Right lobe of liver (tissue), 6 donors: ENCODE measurements around the gene LDB2. TPM values are rescaled to one million over a fixed set of nuclear protein-coding genes. Genes with fewer than 3 reads are reported as not detected.

ENCODE experiments used
- ATAC-seq, 4 donors: fragments of 200-7000 bp; cut with Tn5 transposase; one replicate each; pipeline ENCODE4 v1.9.1; 2020; ENCODE audit warnings: mild to moderate bottlenecking in 4 of 4, moderate library complexity in 4 of 4
- DNase-seq, 3 donors: peaks; one replicate each; pipeline ENCODE4 v3.0.0-alpha.2; 2020
- H3K27ac ChIP-seq, 3 donors: fragments of 200-600 bp; one replicate each; pipeline ENCODE4 v1.8.0; 2022
- H3K27me3 ChIP-seq, 2 donors: fragments of 200-600 bp; one replicate each; pipeline ENCODE4 v1.8.0; 2022
- H3K36me3 ChIP-seq, 4 donors: fragments of 200-600 bp; sonication (generic) in 1 of 4; one replicate each; pipeline versions ENCODE4 v1.5.1 to v1.8.0; 2017 to 2022; ENCODE audit warnings: control low read depth in 1 of 4
- H3K4me1 ChIP-seq, 4 donors: fragments of 200-600 bp; sonication (generic) in 1 of 4; one replicate each; pipeline versions ENCODE4 v1.5.1 to v1.8.0; 2017 to 2022; ENCODE audit warnings: control low read depth in 1 of 4
- H3K4me3 ChIP-seq, 3 donors: fragments of 200-600 bp; one replicate each; pipeline ENCODE4 v1.8.0; 2022
- H3K9me3 ChIP-seq, 4 donors: fragments of 200-600 bp; sonication (generic) in 1 of 4; one replicate each; pipeline versions ENCODE4 v1.5.1 to v1.8.0; 2017 to 2022; ENCODE audit warnings: control low read depth in 1 of 4
- CTCF ChIP-seq, 4 donors: fragments of 200-600 bp in 3 of 4; fragments of 450-650 bp in 1 of 4; IDR thresholded peaks; one replicate each; pipeline versions ENCODE4 v1.5.1 to v1.8.0; 2016 to 2022; ENCODE audit warnings: antibody characterized with exemption in 4 of 4, mild to moderate bottlenecking in 2 of 4
- POLR2A ChIP-seq: fragments of 450-650 bp; IDR thresholded peaks from one replicate; pipeline ENCODE4 v1.6.1; 2017; ENCODE audit warnings: antibody characterized with exemption, mild to moderate bottlenecking
- WGBS: methylation state at CpG from one replicate; pipeline ENCODE4 v1.1.6; 2018; ENCODE audit warnings: low coverage, low lambda C conversion rate; ENCODE audit not compliant: insufficient coverage; ENCODE audit errors: missing lambda C conversion rate; 5-methylcytosine and 5-hydroxymethylcytosine counted together
- intact Hi-C, 2 donors: fragments of 100-400 bp; cut with DNase I; formaldehyde crosslinking; loops; one replicate each; pipeline versions ENCODE4 v1.11.2 to v1.14.1; 2022
- total RNA-seq, 6 experiments: library from RNA; depleted of rRNA in 2 of 6; stranded (reverse); fragments of >200 nt in 2 of 6; fragmentation: NEBNext Ultra II Directional in 3 of 6; extraction: Animal tissue kit (Norgen Biotek cat#: 25700) in 3 of 6; gene quantifications; one replicate each; pipeline versions ENCODE4 v1.1.0 to v1.2.4, GENCODE V29; 2016 to 2023
- donor health status: DM: no; HTN: yes; CAD: no.
- donor health status: DM: no; HTN: no; CAD: no.
- donor health status: DM: no; HTN: no; CAD: no.
- donor health status: DM: no; HTN: yes; CAD: no.
- donor health status: DM: no; HTN: yes; CAD: no.

Gene LDB2
- total RNA-seq, 6 experiments from 2014 or later = 11.4 to 26.6 (median 17.3) TPM

- Histone ChIP-seq H3K9me3 (no peaks in the 10 kb centered on the region), H3K36me3 (no peaks in the 10 kb centered on the region), H3K27me3 (no peaks in the 10 kb centered on the region), H3K4me1 (no peaks in the 10 kb centered on the region), H3K4me3 (no peak overlapping the region), H3K27ac (peak overlapping the region in 1 of 3 donors; percentile 4)
- ATAC-seq (peak in 3 of 4 donors; percentile 22 to 48 (median 45)), DNase-seq (no peak)
- WGBS = 50% methylated on average over 6 of the region's 6 CpGs
- intact Hi-C loops = no loop called here
- no peak for TF ChIP-seq CTCF (IDR thresholded peaks at IDR 0.05)
- no peak for TF ChIP-seq POLR2A
These were observed 214.3 kb downstream of the LDB2 start for GRCh38 chr4:16684097-16684496.

DNA sequence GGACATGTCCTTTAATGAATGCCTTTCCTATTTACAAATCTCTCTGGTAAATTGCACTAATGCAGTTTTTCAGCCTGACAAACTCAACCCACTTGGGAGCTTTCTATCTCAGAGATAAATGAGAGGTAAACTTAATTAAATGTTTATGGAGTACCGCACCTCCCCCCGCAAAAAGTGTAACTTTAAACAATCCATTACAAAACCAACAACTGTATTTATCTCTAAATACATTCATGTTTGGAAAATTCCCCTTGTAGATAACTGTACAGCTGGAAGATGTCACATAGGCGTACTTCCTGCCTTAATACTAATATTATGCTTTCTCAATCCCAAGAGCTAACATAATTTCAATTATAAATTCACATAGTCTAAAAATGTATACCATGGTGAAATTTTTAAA, 215.5 kb downstream of the LDB2 start:
- H3K9me3 ChIP-seq = no peaks in the 10 kb centered on the region
- DNase-seq (no peak), ATAC-seq (no peak)
- H3K4me1 ChIP-seq = no peaks in the 10 kb centered on the region
- no peaks in the 10 kb centered on the region for H3K36me3 ChIP-seq
- no peak overlapping the region for H3K27ac ChIP-seq
- intact Hi-C loops = no loop called here
- no peak overlapping the region for H3K4me3 ChIP-seq
- TF ChIP-seq POLR2A (no peak), CTCF (IDR thresholded peaks at IDR 0.05) (no peak)
- H3K27me3 ChIP-seq = no peaks in the 10 kb centered on the region
- WGBS = 59% methylated on average over 3 of the region's 3 CpGs

DNA sequence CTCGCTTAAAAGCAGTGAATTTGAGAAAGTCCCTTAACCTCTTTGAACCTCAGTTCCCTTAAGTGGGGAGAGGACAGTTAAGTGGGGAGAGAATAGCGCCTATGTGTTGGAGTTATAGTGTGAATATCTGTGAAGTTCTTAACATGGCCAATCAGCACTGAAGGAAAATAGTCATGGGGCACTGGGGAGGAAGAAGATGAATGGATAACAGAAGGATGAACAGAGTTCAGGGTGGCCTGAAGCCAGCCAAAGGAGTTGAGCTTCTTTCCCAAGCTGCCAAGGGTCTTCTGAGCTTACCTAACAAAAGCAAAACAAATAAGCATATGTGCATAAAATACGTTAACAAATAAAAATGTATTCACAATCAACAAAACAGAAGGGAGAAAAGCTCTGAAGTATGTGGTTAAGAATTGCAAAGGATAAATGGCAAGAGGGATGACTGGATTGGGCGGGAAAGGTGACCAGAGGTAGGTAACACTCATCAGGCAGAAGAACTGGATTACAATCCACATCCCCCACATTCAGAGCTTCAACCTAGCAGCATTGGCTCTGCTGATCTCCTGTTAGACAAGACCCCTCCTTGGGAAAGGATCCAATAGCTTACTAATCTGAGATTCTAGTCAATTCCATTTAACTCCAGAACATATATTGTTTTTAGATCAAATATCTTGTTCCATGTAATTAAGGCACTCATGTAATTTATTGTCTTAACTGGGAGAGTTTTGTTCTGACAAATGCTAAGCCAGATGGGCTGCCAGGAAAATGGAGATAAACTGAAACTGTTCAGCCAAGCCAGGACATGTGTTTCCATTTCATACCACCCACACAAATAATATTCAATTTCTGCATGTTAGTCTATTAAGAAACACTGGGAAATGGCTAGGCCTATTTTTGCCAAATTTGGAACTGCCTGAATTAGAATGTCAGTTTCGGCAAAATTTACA, 221.2 kb downstream of the LDB2 start:
- 70% methylated on average over 5 of the region's 5 CpGs for WGBS
- ATAC-seq (no peak), DNase-seq (no peak)
- TF ChIP-seq POLR2A = no peak
- Histone ChIP-seq H3K27me3 (no peaks in the 10 kb centered on the region), H3K4me3 (no peak overlapping the region), H3K27ac (no peak overlapping the region), H3K4me1 (no peaks in the 10 kb centered on the region), H3K36me3 (no peaks in the 10 kb centered on the region), H3K9me3 (no peaks in the 10 kb centered on the region)
- intact Hi-C loops = no loop called here

DNA sequence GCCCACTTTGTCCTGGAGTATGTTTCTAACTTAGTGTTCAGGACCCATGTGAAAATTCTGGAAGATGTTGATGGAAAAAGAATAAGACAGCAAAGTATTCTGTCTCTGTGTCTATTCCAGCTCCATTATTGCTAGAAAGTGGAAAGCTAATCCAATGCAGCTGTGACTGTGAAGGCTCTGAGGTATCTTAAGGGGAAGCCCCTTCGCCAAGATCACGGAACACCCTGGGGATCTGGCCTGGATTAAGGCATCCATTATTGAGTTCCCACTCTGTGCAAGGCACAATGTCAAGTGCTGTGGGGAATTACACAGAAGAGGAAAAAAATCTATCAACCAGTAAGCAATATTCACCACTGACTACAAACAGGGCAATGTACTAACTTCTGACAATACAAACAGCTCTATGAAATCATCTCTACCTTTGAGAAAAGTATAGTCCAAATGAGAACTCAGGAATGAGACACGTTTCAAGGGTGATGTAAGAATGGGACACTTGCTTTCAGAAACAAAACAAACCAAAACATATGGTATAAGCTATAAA, 222.1 kb downstream of the LDB2 start:
- no peaks in the 10 kb centered on the region for H3K9me3 ChIP-seq
- 72% methylated on average over 3 of the region's 3 CpGs for WGBS
- H3K27me3 ChIP-seq = no peaks in the 10 kb centered on the region
- no peak overlapping the region for H3K4me3 ChIP-seq
- ATAC-seq (no peak), DNase-seq (no peak)
- no peak overlapping the region for H3K27ac ChIP-seq
- no peaks in the 10 kb centered on the region for H3K36me3 ChIP-seq
- TF ChIP-seq POLR2A = no peak
- no peak for TF ChIP-seq CTCF (IDR thresholded peaks at IDR 0.05)
- intact Hi-C loops = no loop called here
- H3K4me1 ChIP-seq = no peaks in the 10 kb centered on the region

- H3K27me3 ChIP-seq = no peaks in the 10 kb centered on the region
- 72% methylated on average over 6 of the region's 7 CpGs for WGBS
- no peaks in the 10 kb centered on the region for H3K4me1 ChIP-seq
- no peak for TF ChIP-seq CTCF (IDR thresholded peaks at IDR 0.05)
- H3K4me3 ChIP-seq = no peak overlapping the region
- ATAC-seq (no peak), DNase-seq (no peak)
- H3K27ac ChIP-seq = no peak overlapping the region
- H3K36me3 ChIP-seq = no peaks in the 10 kb centered on the region
- intact Hi-C loops = no loop called here
- H3K9me3 ChIP-seq = no peaks in the 10 kb centered on the region
These were observed 224.4 kb downstream of the LDB2 start for GRCh38 chr4:16674082-16674481.
